Lower lobe of right lung (tissue), 2 donors: ENCODE data around the gene PTPN18. TPM values are rescaled to one million over a fixed set of nuclear protein-coding genes. Genes with fewer than 3 reads are reported as not detected.

Experiments used
- ATAC-seq, 2 donors: fragments of 200-7000 bp; cut with Tn5 transposase; one replicate each; pipeline ENCODE4 v1.9.1; 2020 to 2022; ENCODE audit warnings: mild to moderate bottlenecking in 2 of 2, moderate library complexity in 2 of 2
- DNase-seq: peaks from one replicate; pipeline ENCODE4 v3.0.0-alpha.2; 2020
- H3K27ac ChIP-seq: fragments of 200-600 bp; one replicate; pipeline ENCODE4 v1.8.0; 2022
- H3K27me3 ChIP-seq: fragments of 200-600 bp; one replicate; pipeline ENCODE4 v1.8.0; 2022; ENCODE audit warnings: low read depth
- H3K36me3 ChIP-seq: fragments of 200-600 bp; one replicate; pipeline ENCODE4 v1.8.0; 2022; ENCODE audit warnings: mild to moderate bottlenecking
- H3K4me1 ChIP-seq: fragments of 200-600 bp; one replicate; pipeline ENCODE4 v1.8.0; 2022
- H3K4me3 ChIP-seq: fragments of 200-600 bp; one replicate; pipeline ENCODE4 v1.8.0; 2022; ENCODE audit warnings: mild to moderate bottlenecking
- H3K9me3 ChIP-seq: fragments of 200-600 bp; one replicate; pipeline ENCODE4 v1.8.0; 2022
- intact Hi-C: fragments of 100-400 bp; cut with DNase I; formaldehyde crosslinking; loops from one replicate; pipeline ENCODE4 v1.11.0; 2022
- long read RNA-seq: library from polyadenylated mRNA; unstranded; transcript quantifications from one replicate; pipeline ENCODE4 v2.0.0, GENCODE V29; 2021
- total RNA-seq: library from RNA; stranded (reverse); fragmentation: NEBNext Ultra II Directional; extraction: Animal tissue kit (Norgen Biotek cat#: 25700); gene quantifications from one replicate; pipeline ENCODE4 v1.2.1, GENCODE V29; 2021
- TF ChIP-seq, protein P1 (sequence below): fragments of 200-600 bp; IDR thresholded peaks from one replicate; pipeline ENCODE4 v1.8.0; 2022; ENCODE audit warnings: antibody characterized with exemption, mild to moderate bottlenecking
- donor health status: DM: no; HTN: yes; CAD: no; lungs with severe emphysema.

Gene PTPN18, protein sequence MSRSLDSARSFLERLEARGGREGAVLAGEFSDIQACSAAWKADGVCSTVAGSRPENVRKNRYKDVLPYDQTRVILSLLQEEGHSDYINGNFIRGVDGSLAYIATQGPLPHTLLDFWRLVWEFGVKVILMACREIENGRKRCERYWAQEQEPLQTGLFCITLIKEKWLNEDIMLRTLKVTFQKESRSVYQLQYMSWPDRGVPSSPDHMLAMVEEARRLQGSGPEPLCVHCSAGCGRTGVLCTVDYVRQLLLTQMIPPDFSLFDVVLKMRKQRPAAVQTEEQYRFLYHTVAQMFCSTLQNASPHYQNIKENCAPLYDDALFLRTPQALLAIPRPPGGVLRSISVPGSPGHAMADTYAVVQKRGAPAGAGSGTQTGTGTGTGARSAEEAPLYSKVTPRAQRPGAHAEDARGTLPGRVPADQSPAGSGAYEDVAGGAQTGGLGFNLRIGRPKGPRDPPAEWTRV
- total RNA-seq, result 74.1 TPM
- long read RNA-seq, transcript PTPN18-211 (3 exons, 1,394 nt), result major isoform, 16 of 84 reads
- long read RNA-seq, transcript PTPN18-207 (2 exons, 1,717 nt), result minor isoform, 8 of 84 reads
- long read RNA-seq, transcript PTPN18-201 (15 exons, 3,669 nt), result minor isoform, 7 of 84 reads
- long read RNA-seq, partial matches to known transcripts, result 28 of 84 reads
- long read RNA-seq, other reads (novel, unspliced or antisense), result 24 of 84 reads

DNA sequence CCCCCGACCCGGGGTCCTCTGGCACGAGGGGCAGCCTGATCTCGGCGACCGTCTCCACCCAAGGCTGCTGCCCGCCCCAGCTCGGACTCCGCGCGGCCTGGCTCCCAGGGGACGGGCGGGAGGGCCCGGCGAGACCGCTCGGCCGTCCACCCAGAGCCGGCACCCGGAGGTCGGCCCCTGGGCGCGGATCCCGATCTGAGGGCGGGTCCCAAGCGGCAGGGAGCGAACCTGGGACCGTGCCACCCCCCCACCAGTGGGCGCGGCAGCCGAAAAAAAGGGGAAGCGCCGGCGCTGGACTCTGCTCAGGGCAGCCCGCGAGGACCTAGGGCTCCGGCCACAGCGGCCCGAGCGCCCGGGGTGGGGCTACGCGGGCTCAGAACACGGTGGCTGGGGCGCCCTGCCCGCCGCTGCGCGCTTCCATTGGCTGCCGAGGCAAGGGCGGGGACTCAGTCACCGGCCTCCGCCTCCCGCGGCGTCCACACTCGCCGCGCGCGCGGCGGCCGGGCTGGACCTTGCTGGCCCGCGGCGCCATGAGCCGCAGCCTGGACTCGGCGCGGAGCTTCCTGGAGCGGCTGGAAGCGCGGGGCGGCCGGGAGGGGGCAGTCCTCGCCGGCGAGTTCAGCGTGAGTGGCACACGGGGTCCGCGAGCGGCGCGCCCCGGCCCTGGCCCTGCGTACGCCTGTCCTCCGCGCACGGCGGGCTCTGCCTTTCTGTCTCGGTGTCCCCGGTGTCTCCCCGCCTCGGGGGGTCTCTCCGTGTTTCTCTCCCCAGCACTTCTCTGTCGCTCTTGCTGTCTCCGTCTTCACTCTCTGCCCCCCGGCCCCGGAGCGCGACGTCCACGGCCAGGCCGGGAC, at the start of gene PTPN18:
Gene PTPN18 (plus strand): TSS at position 479 of the 854 bp plus-strand sequence. CDS start 52 bp downstream, at position 531.
- H3K27me3 ChIP-seq, result no peaks in the 10 kb centered on the region
- no peaks in the 10 kb centered on the region for H3K36me3 ChIP-seq
- no peaks in the 10 kb centered on the region for H3K9me3 ChIP-seq
- H3K4me3 ChIP-seq, result peak within 1 kb of the TSS; percentile 76
- ATAC-seq (peak; percentile 98 to 99), DNase-seq (peak; percentile 97)
- intact Hi-C loops, result no loop called here
- TF ChIP-seq, protein P1, sequence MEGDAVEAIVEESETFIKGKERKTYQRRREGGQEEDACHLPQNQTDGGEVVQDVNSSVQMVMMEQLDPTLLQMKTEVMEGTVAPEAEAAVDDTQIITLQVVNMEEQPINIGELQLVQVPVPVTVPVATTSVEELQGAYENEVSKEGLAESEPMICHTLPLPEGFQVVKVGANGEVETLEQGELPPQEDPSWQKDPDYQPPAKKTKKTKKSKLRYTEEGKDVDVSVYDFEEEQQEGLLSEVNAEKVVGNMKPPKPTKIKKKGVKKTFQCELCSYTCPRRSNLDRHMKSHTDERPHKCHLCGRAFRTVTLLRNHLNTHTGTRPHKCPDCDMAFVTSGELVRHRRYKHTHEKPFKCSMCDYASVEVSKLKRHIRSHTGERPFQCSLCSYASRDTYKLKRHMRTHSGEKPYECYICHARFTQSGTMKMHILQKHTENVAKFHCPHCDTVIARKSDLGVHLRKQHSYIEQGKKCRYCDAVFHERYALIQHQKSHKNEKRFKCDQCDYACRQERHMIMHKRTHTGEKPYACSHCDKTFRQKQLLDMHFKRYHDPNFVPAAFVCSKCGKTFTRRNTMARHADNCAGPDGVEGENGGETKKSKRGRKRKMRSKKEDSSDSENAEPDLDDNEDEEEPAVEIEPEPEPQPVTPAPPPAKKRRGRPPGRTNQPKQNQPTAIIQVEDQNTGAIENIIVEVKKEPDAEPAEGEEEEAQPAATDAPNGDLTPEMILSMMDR, result peak; percentile 67
- peaks cover 34% of the 10 kb centered on the region for H3K4me1 ChIP-seq
- peak within 1 kb of the TSS; percentile 91 for H3K27ac ChIP-seq

DNA sequence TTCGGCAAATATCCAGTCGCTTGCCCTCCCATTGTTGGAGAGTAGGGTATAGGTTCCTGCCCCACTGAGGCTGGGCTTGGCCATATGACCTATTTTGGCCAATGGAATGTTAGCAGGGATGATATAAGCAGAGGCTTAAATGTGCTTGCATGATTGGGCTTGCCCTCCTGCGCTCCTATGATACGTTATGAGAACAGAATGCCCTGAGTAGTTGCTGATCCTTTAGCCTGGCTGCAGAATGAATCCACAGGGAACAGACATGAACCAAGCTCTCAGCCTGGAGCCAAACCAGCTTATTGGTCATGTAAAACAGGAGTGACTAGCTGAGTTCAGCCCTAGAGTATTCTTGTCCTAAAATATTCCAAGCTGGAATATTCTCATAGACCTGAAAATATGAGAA, 48.0 kb upstream of the PTPN18 start:
- no peaks in the 10 kb centered on the region for H3K4me1 ChIP-seq
- TF ChIP-seq, protein P1, result no peak
- DNase-seq, result no peak
- no peaks in the 10 kb centered on the region for H3K36me3 ChIP-seq
- intact Hi-C loops, result no loop called here
- H3K27me3 ChIP-seq, result peaks cover 4% of the 10 kb centered on the region
- no peaks in the 10 kb centered on the region for H3K9me3 ChIP-seq
- no peak overlapping the region for H3K4me3 ChIP-seq
- ATAC-seq, result no peak
- H3K27ac ChIP-seq, result no peak overlapping the region

DNA sequence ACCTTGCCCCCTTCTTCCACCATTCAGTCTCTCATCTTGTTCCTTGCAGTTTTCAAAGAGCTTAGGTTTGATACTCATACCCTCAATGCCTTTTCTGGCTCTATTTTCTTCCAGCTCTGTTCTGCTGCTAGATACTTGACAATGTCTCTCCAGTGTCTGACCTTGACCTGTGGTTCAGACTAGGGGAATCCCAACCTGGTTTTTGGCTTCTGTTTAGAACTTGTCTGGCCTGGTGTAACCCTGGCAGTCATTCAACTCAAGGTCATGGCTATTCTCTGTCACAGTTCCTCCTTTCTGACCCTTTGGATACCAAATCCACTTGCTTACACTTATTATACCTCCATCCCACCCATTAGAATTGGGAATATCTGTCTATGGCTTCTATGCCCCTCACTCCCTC, 45.0 kb upstream of the PTPN18 start:
- H3K9me3 ChIP-seq, result no peaks in the 10 kb centered on the region
- H3K4me3 ChIP-seq, result no peak overlapping the region
- no peak overlapping the region for H3K27ac ChIP-seq
- DNase-seq (no peak), ATAC-seq (no peak)
- H3K4me1 ChIP-seq, result no peaks in the 10 kb centered on the region
- H3K36me3 ChIP-seq, result no peaks in the 10 kb centered on the region
- TF ChIP-seq, protein P1, result no peak
- intact Hi-C loops, result no loop called here
- peaks cover 4% of the 10 kb centered on the region for H3K27me3 ChIP-seq

DNA sequence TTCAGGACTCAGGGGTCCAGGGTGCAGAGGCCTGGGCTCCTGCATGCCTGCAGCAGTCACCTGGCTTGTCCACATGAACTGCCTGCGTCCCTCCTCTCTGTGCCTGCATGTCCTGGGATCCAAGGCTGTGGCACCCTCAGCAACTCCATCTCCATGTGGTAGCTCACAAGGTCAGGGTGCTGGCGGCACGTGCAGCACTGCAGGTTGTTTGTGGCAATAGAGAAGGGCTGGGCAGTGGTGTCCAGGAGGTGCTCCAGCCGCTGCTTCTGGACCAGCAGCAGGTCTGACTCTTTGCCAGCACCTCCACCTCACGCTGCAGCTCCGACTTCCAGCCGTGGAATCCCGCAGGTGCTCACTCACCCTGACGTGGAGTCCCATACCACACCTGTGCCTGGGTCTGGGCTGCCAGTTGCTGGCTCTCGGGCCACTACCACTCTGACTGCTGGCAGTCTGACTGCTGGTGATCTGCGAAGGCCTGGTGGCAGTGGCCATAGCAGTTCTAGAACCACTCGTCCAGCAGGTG, 42.0 kb upstream of the PTPN18 start:
- no peaks in the 10 kb centered on the region for H3K36me3 ChIP-seq
- no peaks in the 10 kb centered on the region for H3K4me1 ChIP-seq
- no peak overlapping the region for H3K4me3 ChIP-seq
- TF ChIP-seq, protein P1, result no peak
- H3K27ac ChIP-seq, result no peak overlapping the region
- ATAC-seq (no peak), DNase-seq (no peak)
- no peaks in the 10 kb centered on the region for H3K27me3 ChIP-seq
- intact Hi-C loops, result no loop called here
- no peaks in the 10 kb centered on the region for H3K9me3 ChIP-seq

DNA sequence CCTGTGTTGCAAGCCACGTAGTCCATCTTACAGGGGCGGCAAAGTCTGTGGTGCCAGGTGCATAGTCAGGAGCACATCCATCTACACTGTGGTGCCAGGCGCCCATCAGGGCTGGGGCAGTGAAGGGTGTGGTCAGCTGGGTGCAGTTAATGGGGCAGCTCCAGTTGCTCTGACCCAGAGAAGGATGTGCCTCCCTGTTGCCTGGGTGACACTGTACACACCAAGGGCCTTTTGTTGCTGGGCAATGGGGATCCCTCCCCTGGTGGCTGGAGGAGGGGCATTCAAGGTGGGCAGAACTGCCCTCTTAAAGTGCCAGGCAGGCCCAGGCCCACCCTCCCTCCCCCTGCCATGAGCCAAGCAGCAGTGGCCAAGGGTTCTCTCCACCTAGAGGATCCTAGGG, 41.5 kb upstream of the PTPN18 start:
- Histone ChIP-seq H3K4me3 (no peak overlapping the region), H3K9me3 (no peaks in the 10 kb centered on the region), H3K36me3 (no peaks in the 10 kb centered on the region), H3K27ac (no peak overlapping the region), H3K4me1 (no peaks in the 10 kb centered on the region), H3K27me3 (no peaks in the 10 kb centered on the region)
- TF ChIP-seq, protein P1, result no peak
- intact Hi-C loops, result no loop called here
- DNase-seq (no peak), ATAC-seq (peak in 1 of 2 donors; percentile 5)
